ENCODE measurements around the gene FAM222B.

DNA sequence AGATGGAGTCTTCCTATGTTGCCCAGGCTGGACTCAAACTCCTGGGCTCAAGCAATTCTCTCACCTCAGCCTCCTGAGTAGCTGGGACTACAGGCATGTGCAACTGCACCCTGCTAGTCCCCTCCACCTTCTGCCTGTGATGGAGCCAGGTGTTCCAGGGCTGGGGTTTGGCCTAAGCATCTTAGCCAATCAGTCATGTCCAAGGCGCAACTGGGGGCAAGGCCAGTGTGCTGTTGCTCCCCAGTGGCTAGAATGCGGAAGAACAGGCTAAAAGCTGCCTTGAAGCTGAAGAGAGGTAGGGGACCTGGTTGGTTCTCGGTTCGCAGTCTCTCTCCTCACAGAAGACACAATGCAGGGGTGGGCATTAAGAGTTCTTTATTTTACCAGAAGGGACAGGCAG is 36.4 kb upstream of the FAM222B start:
- TF ChIP-seq CTCF (IDR thresholded peaks at IDR 0.05) (no peak), POLR2A (IDR thresholded peaks at IDR 0.05) (no peak), POLR2AphosphoS5 (IDR thresholded peaks at IDR 0.05; ENCODE audit: insufficient read depth in 1 of 2, low read depth in 1 of 2) (no peak)
